IPS-20b (cell line): ENCODE data around the gene BBS5.
A peak's percentile ranks its signal among the peaks of the same experiment; 100 is the strongest.
"Not testable (repeated sequence)": the region's sequence is repeated elsewhere in the genome, so short reads cannot be mapped to it uniquely, and the experiment has no call there.

Experiments
- H3K27ac ChIP-seq: one replicate; pipeline ENCODE4 v1.5.1; 2013; ENCODE audit warnings: low read length
- H3K27me3 ChIP-seq: 2 replicates; pipeline ENCODE4 v1.6.1; 2013; ENCODE audit warnings: mild to moderate bottlenecking, low read length, inconsistent platforms; ENCODE audit not compliant: insufficient read depth
- H3K36me3 ChIP-seq: 2 replicates; pipeline ENCODE4 v1.6.1; 2013; ENCODE audit warnings: low read depth, mild to moderate bottlenecking, inconsistent platforms, low read length, moderate library complexity; ENCODE audit not compliant: insufficient read depth
- H3K4me1 ChIP-seq: 2 replicates; pipeline ENCODE4 v1.6.1; 2013; ENCODE audit warnings: mild to moderate bottlenecking, control low read depth, inconsistent platforms, low read length, moderate library complexity; ENCODE audit not compliant: insufficient read depth
- H3K4me3 ChIP-seq: 2 replicates; pipeline ENCODE4 v1.5.1; 2013; ENCODE audit warnings: mild to moderate bottlenecking, low read length, inconsistent platforms
- H3K9ac ChIP-seq: 2 replicates; pipeline ENCODE4 v1.6.1; 2013; ENCODE audit warnings: low read depth, mild to moderate bottlenecking, inconsistent platforms, low read length, moderate library complexity
- H3K9me3 ChIP-seq: 2 replicates; pipeline ENCODE4 v1.6.1; 2013; ENCODE audit warnings: mild to moderate bottlenecking, low read depth, low read length, inconsistent platforms; ENCODE audit not compliant: insufficient read depth

Gene BBS5

GRCh38 chr2:169479257-169480078 is at the start of gene BBS5:
TSS of gene BBS5 (plus strand) at chr2:169479494. CDS start at chr2:169479554, 60 bp downstream.
- Histone ChIP-seq H3K27ac (no peak within 1 kb of the TSS), H3K9me3 (no peaks in the 10 kb centered on the region)

GRCh38 chr2:169431772-169432171 is 47.5 kb upstream of the BBS5 start:
- H3K4me3 ChIP-seq, H3K4me1 ChIP-seq, H3K9ac ChIP-seq, H3K9me3 ChIP-seq, H3K36me3 ChIP-seq, H3K27ac ChIP-seq, H3K27me3 ChIP-seq: not testable (repeated sequence)

More at GRCh38 chr2:169479257-169480078, at the start of gene BBS5:
- Histone ChIP-seq H3K27me3 (peaks cover 48% of the 10 kb centered on the region), H3K4me3 (peak within 1 kb of the TSS; percentile 85), H3K36me3 (no peaks in the 10 kb centered on the region), H3K4me1 (no peaks in the 10 kb centered on the region; the same call in 1 of the 2 replicates), H3K9ac (peak within 1 kb of the TSS; percentile 61)

GRCh38 chr2:169434236-169434635 is 45.1 kb upstream of the BBS5 start:
- H3K9me3 ChIP-seq, H3K4me1 ChIP-seq, H3K4me3 ChIP-seq, H3K9ac ChIP-seq, H3K27me3 ChIP-seq, H3K36me3 ChIP-seq, H3K27ac ChIP-seq: not testable (repeated sequence)

GRCh38 chr2:169438466-169439072 is 40.7 kb upstream of the BBS5 start:
- no peaks in the 10 kb centered on the region for H3K36me3 ChIP-seq
- no peaks in the 10 kb centered on the region for H3K27me3 ChIP-seq
- H3K9me3 ChIP-seq, result no peaks in the 10 kb centered on the region
- H3K27ac ChIP-seq, result no peak overlapping the region
- no peak overlapping the region for H3K4me3 ChIP-seq
- no peaks in the 10 kb centered on the region for H3K4me1 ChIP-seq
- no peak overlapping the region for H3K9ac ChIP-seq

- no peaks in the 10 kb centered on the region for H3K4me1 ChIP-seq
- H3K27me3 ChIP-seq, result no peaks in the 10 kb centered on the region
- no peak overlapping the region for H3K9ac ChIP-seq
- H3K4me3 ChIP-seq, result no peak overlapping the region
- no peak overlapping the region for H3K27ac ChIP-seq
- H3K36me3 ChIP-seq, result no peaks in the 10 kb centered on the region
- no peaks in the 10 kb centered on the region for H3K9me3 ChIP-seq
Observed at GRCh38 chr2:169439900-169440299, 39.4 kb upstream of the BBS5 start.

- Histone ChIP-seq H3K36me3 (no peaks in the 10 kb centered on the region), H3K27ac (no peak overlapping the region), H3K9ac (no peak overlapping the region), H3K9me3 (no peaks in the 10 kb centered on the region), H3K4me3 (no peak overlapping the region), H3K27me3 (no peaks in the 10 kb centered on the region), H3K4me1 (no peaks in the 10 kb centered on the region)
Observed at GRCh38 chr2:169446452-169446851, 32.8 kb upstream of the BBS5 start.

- H3K9ac ChIP-seq, result no peak overlapping the region
- H3K4me3 ChIP-seq, result no peak overlapping the region
- no peaks in the 10 kb centered on the region for H3K27me3 ChIP-seq
- no peaks in the 10 kb centered on the region for H3K4me1 ChIP-seq
- no peaks in the 10 kb centered on the region for H3K9me3 ChIP-seq
- H3K36me3 ChIP-seq, result no peaks in the 10 kb centered on the region
- H3K27ac ChIP-seq, result no peak overlapping the region
Observed at GRCh38 chr2:169448316-169448715, 31.0 kb upstream of the BBS5 start.

GRCh38 chr2:169448865-169449264 is 30.4 kb upstream of the BBS5 start:
- Histone ChIP-seq H3K9me3 (no peaks in the 10 kb centered on the region), H3K4me3 (no peak overlapping the region), H3K4me1 (no peaks in the 10 kb centered on the region), H3K9ac (no peak overlapping the region), H3K27ac (no peak overlapping the region), H3K27me3 (no peaks in the 10 kb centered on the region), H3K36me3 (no peaks in the 10 kb centered on the region)

- Histone ChIP-seq H3K27me3 (no peaks in the 10 kb centered on the region), H3K4me3 (no peak overlapping the region), H3K9ac (no peak overlapping the region), H3K36me3 (no peaks in the 10 kb centered on the region), H3K4me1 (no peaks in the 10 kb centered on the region), H3K9me3 (no peaks in the 10 kb centered on the region), H3K27ac (no peak overlapping the region)
Observed at GRCh38 chr2:169452080-169452479, 27.2 kb upstream of the BBS5 start.

- not testable (repeated sequence) for H3K9me3 ChIP-seq, H3K4me3 ChIP-seq, H3K27ac ChIP-seq, H3K27me3 ChIP-seq, H3K9ac ChIP-seq, H3K36me3 ChIP-seq, H3K4me1 ChIP-seq
Observed at GRCh38 chr2:169453044-169453443, 26.2 kb upstream of the BBS5 start.

- Histone ChIP-seq H3K27me3 (no peaks in the 10 kb centered on the region), H3K4me3 (no peak overlapping the region), H3K4me1 (no peaks in the 10 kb centered on the region), H3K9me3 (no peaks in the 10 kb centered on the region), H3K36me3 (no peaks in the 10 kb centered on the region), H3K27ac (no peak overlapping the region), H3K9ac (no peak overlapping the region)
Observed at GRCh38 chr2:169461143-169461542, 18.2 kb upstream of the BBS5 start.
